H1 (cell line): ENCODE results near the gene EPN2. TPM values are rescaled to one million over a fixed set of nuclear protein-coding genes. Genes with fewer than 3 reads are reported as not detected.

Source experiments
- CTCF ChIA-PET: fragments of 300-600 bp; sonication (Branson Sonifier 250); formaldehyde crosslinking; loops from one replicate; lab custom pipeline; 2021; ENCODE audit not compliant: partially characterized antibody; lab: Charles Lee
- POLR2A ChIA-PET: fragments of 300-600 bp; sonication (Branson Sonifier 250); formaldehyde crosslinking; loops from one replicate; lab custom pipeline; 2021; ENCODE audit warnings: inconsistent platforms; ENCODE audit not compliant: partially characterized antibody; lab: Charles Lee
- DNase-seq, 2 experiments: peaks; one replicate each; pipeline versions ENCODE4 v3.0.0 to v3.0.0-alpha.2; 2010 to 2022; ENCODE audit warnings: low spot score in 2 of 2, low read depth in 1 of 2, mixed read lengths in 1 of 2
- FAIRE-seq: peaks from 2 replicates; lab custom pipeline; 2011; peaks lifted over from hg19 to GRCh38; lab: Jason Lieb, UNC
- H2AFZ ChIP-seq: 2 replicates; pipeline ENCODE4 v1.8.1; 2012; ENCODE audit warnings: low read length, inconsistent platforms
- H2AK5ac ChIP-seq: 2 replicates; pipeline ENCODE4 v1.6.1; 2013; ENCODE audit warnings: low read depth, low read length
- H2BK120ac ChIP-seq: replicated peaks from 2 replicates; pipeline ENCODE3; 2013; ENCODE audit warnings: low read depth, low read length, inconsistent platforms
- H2BK12ac ChIP-seq: 2 replicates; pipeline ENCODE4 v1.6.1; 2013; ENCODE audit warnings: low read depth, low read length
- H2BK15ac ChIP-seq: 2 replicates; pipeline ENCODE4 v1.6.1; 2013; ENCODE audit warnings: low read length
- H2BK20ac ChIP-seq: 2 replicates; pipeline ENCODE4 v1.6.1; 2013; ENCODE audit warnings: low read length
- H2BK5ac ChIP-seq: 2 replicates; pipeline ENCODE4 v1.6.1; 2013; ENCODE audit warnings: low read depth, low read length
- H3K14ac ChIP-seq: 2 replicates; pipeline ENCODE4 v1.6.1; 2013; ENCODE audit warnings: inconsistent platforms; ENCODE audit not compliant: insufficient read length
- H3K18ac ChIP-seq: 2 replicates; pipeline ENCODE4 v1.6.1; 2013; ENCODE audit warnings: low read length; ENCODE audit errors: extremely low read depth
- H3K23ac ChIP-seq: 2 replicates; pipeline ENCODE4 v1.6.1; 2013; ENCODE audit warnings: inconsistent platforms; ENCODE audit not compliant: insufficient read length
- H3K23me2 ChIP-seq: 2 replicates; pipeline ENCODE4 v1.6.1; 2013; ENCODE audit warnings: low read depth, low read length
- H3K27ac ChIP-seq: 2 replicates; pipeline ENCODE4 v1.6.1; 2011; ENCODE audit warnings: low read depth, low read length, inconsistent platforms
- H3K27me3 ChIP-seq, 4 experiments: replicated peaks in 1 of 4; 1 replicate in 1 of 4; 2 replicates in 3 of 4; pipeline versions ENCODE4 v1.6.1 to v1.8.1; 2011 to 2013; ENCODE audit warnings: low read length in 3 of 4, mild to moderate bottlenecking in 3 of 4, inconsistent platforms in 2 of 4, mixed read lengths in 2 of 4, moderate library complexity in 1 of 4; ENCODE audit not compliant: control insufficient read depth in 3 of 4, insufficient read depth in 3 of 4; ENCODE audit errors: extremely low read depth in 1 of 4
- H3K36me3 ChIP-seq, 4 experiments: 2 replicates each; pipeline versions ENCODE4 v1.6.1 to v1.8.1; 2011 to 2013; ENCODE audit warnings: mild to moderate bottlenecking in 4 of 4, low read length in 3 of 4, moderate library complexity in 2 of 4, control low read depth in 1 of 4, inconsistent platforms in 1 of 4; ENCODE audit not compliant: insufficient read depth in 4 of 4, control insufficient read depth in 2 of 4
- H3K4ac ChIP-seq: replicated peaks from 2 replicates; pipeline ENCODE3; 2013; ENCODE audit warnings: low read length, low read depth, mixed read lengths, inconsistent platforms; ENCODE audit not compliant: insufficient read length
- H3K4me1 ChIP-seq, 4 experiments: replicated peaks in 1 of 4; 1 replicate in 1 of 4; 2 replicates in 3 of 4; pipeline versions ENCODE4 v1.6.1 to v1.8.1; 2011 to 2013; ENCODE audit warnings: low read length in 3 of 4, inconsistent platforms in 2 of 4, mixed read lengths in 1 of 4; ENCODE audit not compliant: insufficient read depth in 4 of 4, control insufficient read depth in 3 of 4
- H3K4me2 ChIP-seq, 2 experiments: 2 replicates each; pipeline versions ENCODE4 v1.6.1 to v1.8.1; 2011 to 2013; ENCODE audit warnings: low read depth in 2 of 2, low read length in 2 of 2, control low read depth in 1 of 2, inconsistent platforms in 1 of 2, mild to moderate bottlenecking in 1 of 2; ENCODE audit not compliant: insufficient read depth in 1 of 2
- H3K4me3 ChIP-seq, 4 experiments: fragments of 200-600, 300-600 bp in 1 of 4; sonication (generic), shearing (Covaris generic), sonication (Bioruptor Twin) in 1 of 4; 2 replicates each; pipeline versions ENCODE4 v1.5.1 to v1.8.1; 2011 to 2016; ENCODE audit warnings: low read length in 4 of 4, low read depth in 3 of 4, control low read depth in 2 of 4, inconsistent platforms in 2 of 4, mild to moderate bottlenecking in 2 of 4, mixed read lengths in 1 of 4, moderate library complexity in 1 of 4; ENCODE audit not compliant: insufficient read depth in 2 of 4; ENCODE audit errors: extremely low read depth in 1 of 4
- H3K56ac ChIP-seq: replicated peaks from 2 replicates; pipeline ENCODE3; 2013; ENCODE audit warnings: low read depth, mild to moderate bottlenecking, mixed read lengths, low read length, inconsistent platforms; ENCODE audit not compliant: insufficient read length
- H3K79me1 ChIP-seq: 2 replicates; pipeline ENCODE4 v1.6.1; 2013; ENCODE audit warnings: low read depth, low read length, control low read depth
- H3K79me2 ChIP-seq, 2 experiments: 2 replicates each; pipeline versions ENCODE4 v1.6.1 to v1.8.1; 2012 to 2013; ENCODE audit warnings: low read length in 2 of 2, mild to moderate bottlenecking in 2 of 2, inconsistent platforms in 1 of 2; ENCODE audit not compliant: insufficient read depth in 2 of 2, control insufficient read depth in 1 of 2
- H3K9ac ChIP-seq, 4 experiments: replicated peaks in 1 of 4; 1 replicate in 1 of 4; 2 replicates in 3 of 4; pipeline versions ENCODE4 v1.6.1 to v1.8.1; 2011 to 2013; ENCODE audit warnings: low read depth in 3 of 4, low read length in 3 of 4, control low read depth in 2 of 4, mild to moderate bottlenecking in 2 of 4, moderate library complexity in 2 of 4, inconsistent platforms in 1 of 4; ENCODE audit errors: extremely low read depth in 1 of 4
- H3K9me3 ChIP-seq, 2 experiments: 2 replicates each; pipeline versions ENCODE4 v1.6.1 to v1.8.1; 2012 to 2013; ENCODE audit warnings: mild to moderate bottlenecking in 2 of 2, moderate library complexity in 2 of 2, control low read depth in 1 of 2, inconsistent platforms in 1 of 2, low read depth in 1 of 2, low read length in 1 of 2, mixed read lengths in 1 of 2; ENCODE audit not compliant: insufficient read depth in 2 of 2
- H4K20me1 ChIP-seq, 2 experiments: replicated peaks in 1 of 2; 2 replicates each; pipeline versions ENCODE3 to v1.8.1; 2011 to 2013; ENCODE audit warnings: inconsistent platforms in 2 of 2, low read length in 2 of 2, mild to moderate bottlenecking in 1 of 2; ENCODE audit not compliant: insufficient read depth in 2 of 2, control insufficient read depth in 1 of 2
- H4K5ac ChIP-seq: 2 replicates; pipeline ENCODE4 v1.6.1; 2013; ENCODE audit warnings: low read length, low read depth, mixed read lengths, inconsistent platforms; ENCODE audit not compliant: insufficient read length
- H4K8ac ChIP-seq: 2 replicates; pipeline ENCODE4 v1.8.0; 2013; ENCODE audit warnings: mild to moderate bottlenecking, moderate library complexity, low read length, inconsistent platforms; ENCODE audit not compliant: insufficient read depth; ENCODE audit errors: extremely low read depth
- H4K91ac ChIP-seq: replicated peaks from 2 replicates; pipeline ENCODE3; 2013; ENCODE audit warnings: low read length, mixed read lengths, inconsistent platforms; ENCODE audit not compliant: insufficient read length
- CEBPB ChIP-seq: IDR thresholded peaks from 2 replicates; pipeline ENCODE4 v1.6.1; 2012; ENCODE audit warnings: low read depth, low read length
- SP2 ChIP-seq: IDR thresholded peaks from 2 replicates; pipeline ENCODE4 v1.6.1; 2012; ENCODE audit warnings: mild to moderate bottlenecking, low read length, inconsistent platforms
- TBP ChIP-seq: IDR thresholded peaks from 2 replicates; pipeline ENCODE4 v1.6.1; 2011; ENCODE audit warnings: low read depth, low read length, improper control_type of control experiment
- WGBS, 2 experiments: shearing (Covaris generic) in 1 of 2; methylation state at CpG; one replicate each; pipeline versions ENCODE4 v1.1.6 to v1.1.7; 2013 to 2015; ENCODE audit warnings: low lambda C conversion rate in 2 of 2, mixed read lengths in 2 of 2, inconsistent platforms in 1 of 2, low coverage in 1 of 2, missing lambda C conversion rate in 1 of 2; ENCODE audit not compliant: insufficient replicate concordance in 2 of 2, insufficient coverage in 1 of 2, insufficient read length in 1 of 2; ENCODE audit errors: extremely low coverage in 1 of 2, missing lambda C conversion rate in 1 of 2; 5-methylcytosine and 5-hydroxymethylcytosine counted together
- polyA plus RNA-seq, 7 experiments: library from polyadenylated mRNA; depleted of rRNA in 3 of 7; stranded (reverse) in 5 of 7; unstranded in 2 of 7; fragments of >200 nt in 5 of 7; fragments of 200-250 nt in 2 of 7; gene quantifications; 1 replicate in 5 of 7; 2 replicates in 1 of 7; 4 replicates in 1 of 7; pipeline versions ENCODE4 v1.2.1 to v1.2.3, GENCODE V29; 2011 to 2013; ENCODE audit warnings: missing spikeins in 2 of 7, mixed read lengths in 2 of 7
- total RNA-seq: library from RNA; stranded (reverse); fragmentation: NEBNext Ultra II Directional; extraction: Animal tissue kit (Norgen Biotek cat#: 25700); gene quantifications from 2 replicates; pipeline ENCODE4 v1.2.1, GENCODE V29; 2021
- TF ChIP-seq, protein P1 (sequence below): IDR thresholded peaks from 2 replicates; pipeline ENCODE4 v1.6.1; 2012; ENCODE audit warnings: inconsistent platforms
- TF ChIP-seq, protein P2 (sequence below): IDR thresholded peaks from 2 replicates; pipeline ENCODE4 v1.6.1; 2012; ENCODE audit warnings: low read length, inconsistent platforms

Gene EPN2
- total and polyA plus RNA-seq, 2 of the 8 experiments (the other 6 are each of a cell fraction or from before 2014, with no cell fraction given) = 28.7 to 55.8 TPM

DNA sequence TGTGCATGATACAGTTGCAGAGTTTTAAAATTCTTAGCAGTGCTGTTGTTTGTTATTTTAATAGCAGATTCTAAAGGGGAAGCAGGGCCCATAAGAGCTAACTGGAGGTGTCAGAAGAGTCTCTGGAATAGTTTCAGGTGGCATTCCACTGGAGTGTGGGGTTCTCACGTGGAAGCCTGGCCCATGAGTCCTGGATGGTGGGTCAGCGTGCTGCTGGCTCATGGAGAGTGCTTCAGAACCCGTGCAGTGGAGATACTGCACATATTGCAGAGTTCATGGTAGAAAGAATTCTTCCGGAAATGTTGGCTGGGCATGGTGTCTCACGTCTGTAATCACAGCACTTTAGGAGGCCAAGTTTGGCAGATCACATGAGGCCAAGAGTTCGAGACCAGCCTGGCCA lies 81.4 kb downstream of the EPN2 start:
- Histone ChIP-seq H2BK15ac (no peak overlapping the region), H4K91ac (no peak overlapping the region), H2BK120ac (no peak overlapping the region), H4K20me1 (peaks cover 0 to 7% of the 10 kb centered on the region in 2 experiments), H2BK12ac (no peak overlapping the region), H3K56ac (no peak overlapping the region), H3K9me3 (no peaks in the 10 kb centered on the region), H3K18ac (no peak overlapping the region), H3K9ac (no peak overlapping the region), H3K27me3 (no peaks in the 10 kb centered on the region), H2BK5ac (no peak overlapping the region), H2AK5ac (no peak overlapping the region), H3K4ac (no peak overlapping the region), H4K5ac (no peak overlapping the region), H3K79me1 (peaks cover 4% of the 10 kb centered on the region), H2AFZ (no peak overlapping the region), H2BK20ac (no peak overlapping the region), H3K14ac (no peak overlapping the region), H3K27ac (no peak overlapping the region), H3K4me2 (no peak overlapping the region), H3K36me3 (peaks cover 0 to 5% (median 0%) of the 10 kb centered on the region in 4 experiments; a peak in 4 of 8 replicates), H3K4me3 (no peak overlapping the region), H3K79me2 (no peaks in the 10 kb centered on the region), H3K4me1 (peaks cover 0 to 19% (median 11%) of the 10 kb centered on the region in 4 experiments)
- POLR2A ChIA-PET = interaction anchor here (1.9 kb wide), 1 partner anchor 13 kb away, joined by 5 read pairs; no protein-coding TSS in a partner anchor
- DNase-seq = no peak
- no peak for FAIRE-seq
- CTCF ChIA-PET = interaction anchor here (0.8 to 4.3 kb wide), 4 partner anchors 14 to 38 kb away, joined by 3 to 40 read pairs (median 3); no protein-coding TSS in a partner anchor
- WGBS, 2 experiments = 90% methylated on average over 6 of the region's 6 CpGs; no CpG with 5 or more reads in 1 of the 2 experiments
- TF ChIP-seq CEBPB (no peak), SP2 (no peak), TBP (no peak)
- TF ChIP-seq, protein P1, sequence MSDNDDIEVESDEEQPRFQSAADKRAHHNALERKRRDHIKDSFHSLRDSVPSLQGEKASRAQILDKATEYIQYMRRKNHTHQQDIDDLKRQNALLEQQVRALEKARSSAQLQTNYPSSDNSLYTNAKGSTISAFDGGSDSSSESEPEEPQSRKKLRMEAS = no peak
- TF ChIP-seq, protein P2, sequence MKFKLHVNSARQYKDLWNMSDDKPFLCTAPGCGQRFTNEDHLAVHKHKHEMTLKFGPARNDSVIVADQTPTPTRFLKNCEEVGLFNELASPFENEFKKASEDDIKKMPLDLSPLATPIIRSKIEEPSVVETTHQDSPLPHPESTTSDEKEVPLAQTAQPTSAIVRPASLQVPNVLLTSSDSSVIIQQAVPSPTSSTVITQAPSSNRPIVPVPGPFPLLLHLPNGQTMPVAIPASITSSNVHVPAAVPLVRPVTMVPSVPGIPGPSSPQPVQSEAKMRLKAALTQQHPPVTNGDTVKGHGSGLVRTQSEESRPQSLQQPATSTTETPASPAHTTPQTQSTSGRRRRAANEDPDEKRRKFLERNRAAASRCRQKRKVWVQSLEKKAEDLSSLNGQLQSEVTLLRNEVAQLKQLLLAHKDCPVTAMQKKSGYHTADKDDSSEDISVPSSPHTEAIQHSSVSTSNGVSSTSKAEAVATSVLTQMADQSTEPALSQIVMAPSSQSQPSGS = no peak
- TF ChIP-seq, all 59 proteins: peak for 0
- no peak overlapping the region for H4K8ac ChIP-seq
- no peak overlapping the region for H3K23ac ChIP-seq
- H3K23me2 ChIP-seq = no peaks in the 10 kb centered on the region
